Smooth muscle cell (in vitro differentiated cells): ENCODE results near the gene PLEKHG5. TPM values are rescaled to one million over a fixed set of nuclear protein-coding genes. Genes with fewer than 3 reads are reported as not detected.

Source experiments
- DNase-seq: peaks from one replicate; lab custom pipeline; 2025; ENCODE audit not compliant: unreplicated experiment; lab: John Stamatoyannopoulos, UW
- H2AFZ ChIP-seq: fragments of 200-600 bp; sonication (generic); 2 replicates; pipeline ENCODE4 v1.6.0; 2016; ENCODE audit warnings: antibody characterized with exemption, low read depth, mild to moderate bottlenecking
- H3F3A ChIP-seq: fragments of 200-600 bp; sonication (generic); 2 replicates; pipeline ENCODE4 v1.6.0; 2017; ENCODE audit warnings: antibody characterized with exemption, low read depth
- H3K27ac ChIP-seq: fragments of 200-600 bp; sonication (generic); 2 replicates; pipeline ENCODE4 v1.5.1; 2016; ENCODE audit warnings: low read depth, mild to moderate bottlenecking
- H3K27me3 ChIP-seq: fragments of 200-600 bp; sonication (generic); 2 replicates; pipeline ENCODE4 v1.6.1; 2016; ENCODE audit warnings: low read depth, mild to moderate bottlenecking
- H3K36me3 ChIP-seq: fragments of 200-600 bp; sonication (generic); 2 replicates; pipeline ENCODE4 v1.5.1; 2016; ENCODE audit warnings: low read depth
- H3K4me1 ChIP-seq: fragments of 200-600 bp; sonication (generic); 2 replicates; pipeline ENCODE4 v1.5.1; 2016; ENCODE audit warnings: low read depth
- H3K4me2 ChIP-seq: fragments of 200-600 bp; sonication (generic); 2 replicates; pipeline ENCODE4 v1.6.0; 2016; ENCODE audit warnings: mild to moderate bottlenecking
- H3K4me3 ChIP-seq: fragments of 200-600 bp; sonication (generic); 2 replicates; pipeline ENCODE4 v1.5.1; 2016; ENCODE audit warnings: mild to moderate bottlenecking
- H3K79me2 ChIP-seq: fragments of 200-600 bp; sonication (generic); 2 replicates; pipeline ENCODE4 v1.6.0; 2016; ENCODE audit warnings: low read depth, mild to moderate bottlenecking
- H3K9ac ChIP-seq: fragments of 200-600 bp; sonication (generic); 2 replicates; pipeline ENCODE4 v1.6.0; 2016; ENCODE audit warnings: low read depth
- H3K9me3 ChIP-seq: fragments of 200-600 bp; sonication (generic); replicated peaks from 2 replicates; pipeline ENCODE4 v1.5.1; 2016; ENCODE audit warnings: low read depth
- H4K20me1 ChIP-seq: fragments of 200-600 bp; sonication (generic); 2 replicates; pipeline ENCODE4 v1.6.0; 2016; ENCODE audit warnings: low read depth
- CTCF ChIP-seq: fragments of 200-600 bp; sonication (generic); IDR thresholded peaks from 2 replicates; pipeline ENCODE4 v1.5.1; 2017; ENCODE audit warnings: borderline replicate concordance, mild to moderate bottlenecking, antibody characterized with exemption; ENCODE audit not compliant: insufficient read depth, poor library complexity, severe bottlenecking
- WGBS: methylation state at CpG from one replicate; pipeline ENCODE4 v1.1.7; 2016; ENCODE audit warnings: low lambda C conversion rate; 5-methylcytosine and 5-hydroxymethylcytosine counted together
- polyA plus RNA-seq: library from polyadenylated mRNA; unstranded; fragments of >200 nt; fragmentation: Nextera tagmentation; extraction: Ambion mirVana; gene quantifications from 2 replicates; pipeline ENCODE4 v1.2.1, GENCODE V29; 2016
- total RNA-seq: library from RNA; depleted of rRNA; stranded (reverse); fragments of >200 nt; gene quantifications from 2 replicates; pipeline ENCODE4 v1.2.3, GENCODE V29; 2014

The PLEKHG5 gene
- total and polyA plus RNA-seq, 2 experiments from 2014 or later: 10.6 to 14.5 TPM

DNA sequence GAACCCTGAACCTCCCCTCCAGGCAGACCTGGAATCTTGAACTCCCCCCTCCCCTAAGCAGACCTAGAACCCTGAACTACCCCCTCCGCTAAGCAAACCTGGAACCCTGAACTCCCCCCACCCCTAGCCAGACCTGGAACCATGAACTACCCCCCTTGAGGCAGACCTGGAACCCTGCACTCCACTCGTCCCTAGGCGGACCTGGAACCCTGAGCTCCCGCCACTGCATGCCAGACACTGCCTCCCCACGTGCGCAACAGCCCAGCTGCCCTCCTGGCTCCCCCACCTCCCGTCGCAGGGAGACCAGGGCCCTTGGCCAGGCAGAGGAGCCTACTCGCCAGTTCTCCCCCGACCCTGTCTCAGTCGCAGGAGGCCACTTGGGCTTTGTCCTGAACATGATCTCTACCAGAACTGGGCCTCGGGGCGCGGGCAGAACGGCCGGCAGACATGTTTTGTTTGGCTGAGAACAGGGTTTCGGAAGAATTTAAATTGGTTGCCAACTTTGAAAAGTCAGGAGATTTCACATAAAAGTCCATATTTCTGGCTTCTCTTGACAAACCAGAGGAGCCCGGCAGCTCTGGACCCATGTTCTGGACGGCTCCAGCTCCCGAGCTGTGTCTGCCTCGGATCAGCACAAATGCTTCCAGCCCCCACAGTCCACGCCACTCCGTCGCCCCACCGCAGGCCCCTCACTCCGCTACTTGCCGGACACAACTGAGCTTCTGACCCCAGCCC, 9.2 kb upstream of the PLEKHG5 start:
- H3K27me3 ChIP-seq: no peaks in the 10 kb centered on the region
- H4K20me1 ChIP-seq: no peaks in the 10 kb centered on the region
- 92% methylated on average over 27 of the region's 27 CpGs for WGBS
- no peak overlapping the region for H3K4me3 ChIP-seq
- no peak for TF ChIP-seq CTCF
- H3F3A ChIP-seq: no peaks in the 10 kb centered on the region
- no peak overlapping the region for H3K4me2 ChIP-seq
- peaks cover 17% of the 10 kb centered on the region for H3K4me1 ChIP-seq
- H2AFZ ChIP-seq: no peak overlapping the region
- no peak for DNase-seq
- H3K27ac ChIP-seq: no peak overlapping the region
- no peaks in the 10 kb centered on the region for H3K9me3 ChIP-seq
- no peak overlapping the region for H3K9ac ChIP-seq
- no peaks in the 10 kb centered on the region for H3K36me3 ChIP-seq
- H3K79me2 ChIP-seq: no peaks in the 10 kb centered on the region

DNA sequence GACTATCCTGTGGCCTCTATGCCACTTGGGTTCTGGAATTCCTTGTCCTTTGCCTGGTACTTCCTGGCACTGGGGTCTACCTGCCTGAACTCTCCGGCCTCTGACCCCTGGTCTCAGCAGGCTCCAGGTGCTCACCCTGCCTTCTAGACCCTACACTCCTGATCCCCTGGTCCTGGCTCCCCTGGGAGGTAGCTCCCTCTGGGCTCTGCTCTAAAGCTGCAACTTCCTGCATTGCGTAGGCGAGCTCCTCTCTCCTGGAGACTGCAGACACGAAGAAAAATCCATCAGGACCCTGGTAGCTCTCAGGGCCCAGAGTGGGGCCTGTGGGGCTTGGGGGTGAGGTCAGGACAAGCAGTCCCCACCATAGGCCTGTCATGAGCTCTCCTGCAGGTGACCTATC, 7.8 kb upstream of the PLEKHG5 start:
- no peak overlapping the region for H3K27ac ChIP-seq
- TF ChIP-seq CTCF: no peak
- no peak for DNase-seq
- H3K79me2 ChIP-seq: no peaks in the 10 kb centered on the region
- no peak overlapping the region for H3K4me3 ChIP-seq
- no peaks in the 10 kb centered on the region for H3K27me3 ChIP-seq
- H3K4me1 ChIP-seq: peaks cover 17% of the 10 kb centered on the region
- no peaks in the 10 kb centered on the region for H4K20me1 ChIP-seq
- no peaks in the 10 kb centered on the region for H3F3A ChIP-seq
- H3K9me3 ChIP-seq: no peaks in the 10 kb centered on the region
- no peak overlapping the region for H3K4me2 ChIP-seq
- no peak overlapping the region for H2AFZ ChIP-seq
- H3K36me3 ChIP-seq: no peaks in the 10 kb centered on the region
- WGBS: 67% methylated on average over 4 of the region's 4 CpGs
- no peak overlapping the region for H3K9ac ChIP-seq

GRCh38 chr1:6498576-6499111, 7.2 kb upstream of the PLEKHG5 start:
- no peak for TF ChIP-seq CTCF
- no peaks in the 10 kb centered on the region for H3K79me2 ChIP-seq
- 60% methylated on average over 12 of the region's 13 CpGs for WGBS
- DNase-seq: no peak
- no peaks in the 10 kb centered on the region for H3F3A ChIP-seq
- no peak overlapping the region for H3K4me3 ChIP-seq
- H3K9ac ChIP-seq: no peak overlapping the region
- no peak overlapping the region for H2AFZ ChIP-seq
- H3K27ac ChIP-seq: no peak overlapping the region
- no peaks in the 10 kb centered on the region for H4K20me1 ChIP-seq
- H3K9me3 ChIP-seq: no peaks in the 10 kb centered on the region
- peaks cover 17% of the 10 kb centered on the region for H3K4me1 ChIP-seq
- H3K36me3 ChIP-seq: no peaks in the 10 kb centered on the region
- H3K27me3 ChIP-seq: no peaks in the 10 kb centered on the region
- H3K4me2 ChIP-seq: no peak overlapping the region
